GM12878 (cell line): Measurements from ENCODE around the gene CHMP6.

Experiments used
- CREB1 ChIP-seq: IDR thresholded peaks from 2 replicates; pipeline ENCODE4 v1.6.1; 2012; ENCODE audit warnings: low read depth, mild to moderate bottlenecking, inconsistent platforms
- CTCF ChIP-seq, 3 experiments: IDR thresholded peaks in 2 of 3; conservative IDR thresholded peaks in 1 of 3; 2 replicates each; pipeline ENCODE4 v1.5.1; 2011; ENCODE audit warnings: low read depth in 3 of 3, low read length in 3 of 3, mild to moderate bottlenecking in 3 of 3, control low read depth in 2 of 3, moderate library complexity in 2 of 3, inconsistent platforms in 1 of 3, mixed read lengths in 1 of 3; ENCODE audit not compliant: control insufficient read depth in 2 of 3, insufficient read depth in 1 of 3; ENCODE audit errors: extremely low read depth in 1 of 3
- NR2C2 ChIP-seq: IDR thresholded peaks from 2 replicates; pipeline ENCODE4 v1.6.1; 2011; ENCODE audit warnings: borderline replicate concordance, low read depth; ENCODE audit not compliant: control insufficient read depth, insufficient read length
- REST ChIP-seq: IDR thresholded peaks from 2 replicates; pipeline ENCODE4 v1.6.1; 2012; ENCODE audit warnings: mild to moderate bottlenecking, low read depth, low read length

GRCh38 chr17:81002013-81002384 lies 10.4 kb downstream of the CHMP6 start:
- TF ChIP-seq CTCF (IDR thresholded peaks at IDR 0.05 in 2 of 3, conservative IDR thresholded peaks at IDR 0.05 in 1 of 3; ENCODE audit: control insufficient read depth in 2 of 3, extremely low read depth in 1 of 3, insufficient read depth in 1 of 3, low read depth in 3 of 3, low read length in 3 of 3) (no peak), NR2C2 (no peak), CREB1 (no peak), REST (no peak)
